K562 (cell line): ENCODE data around the gene NUDT21. TPM values are rescaled to one million over a fixed set of nuclear protein-coding genes. Genes with fewer than 3 reads are reported as not detected.
A peak's percentile ranks its signal among the peaks of the same experiment; 100 is the strongest.

Experiments
- ARID1B ChIP-seq: fragments of 450-650 bp; IDR thresholded peaks from 2 replicates; pipeline ENCODE4 v1.6.1; 2016; ENCODE audit warnings: antibody characterized with exemption, mild to moderate bottlenecking, inconsistent platforms
- CHD1 ChIP-seq: fragments of 200-600 bp; sonication (generic); IDR thresholded peaks from one replicate; pipeline ENCODE4 v1.6.1; 2012; ENCODE audit warnings: mild to moderate bottlenecking, moderate library complexity, low read length, inconsistent platforms
- CHD7 ChIP-seq: fragments of 200-600 bp; sonication (generic); IDR thresholded peaks from one replicate; pipeline ENCODE4 v1.6.1; 2012; ENCODE audit warnings: mild to moderate bottlenecking, low read depth, low read length, inconsistent platforms
- KAT2B ChIP-seq: IDR thresholded peaks from one replicate; pipeline ENCODE4 v1.6.1; 2012; ENCODE audit warnings: low read depth, mild to moderate bottlenecking, control low read depth, inconsistent platforms, low read length, moderate library complexity
- KDM1A ChIP-seq, 2 experiments: fragments of 450-650 bp; IDR thresholded peaks; 2 replicates each; pipeline ENCODE4 v1.6.1; 2016; ENCODE audit warnings: mild to moderate bottlenecking in 2 of 2
- NFATC3 ChIP-seq: fragments of 450-650 bp; IDR thresholded peaks from 2 replicates; pipeline ENCODE4 v1.6.1; 2017; ENCODE audit warnings: mild to moderate bottlenecking
- PRMT5 ChIP-seq: sonication (generic); formaldehyde crosslinking; IDR thresholded peaks from 2 replicates; pipeline ENCODE4 v1.5.0; 2020; ENCODE audit warnings: missing genetic modification reagents
- SMARCA5 ChIP-seq: fragments of 450-650 bp; IDR thresholded peaks from 2 replicates; pipeline ENCODE4 v1.6.1; 2016
- TAF7 ChIP-seq: fragments of 450-650 bp; IDR thresholded peaks from 2 replicates; pipeline ENCODE4 v1.6.1; 2016; ENCODE audit warnings: missing genetic modification characterization, missing compliant biosample characterization
- polyA plus RNA-seq, 8 experiments: library from polyadenylated mRNA; depleted of rRNA in 4 of 8; stranded (reverse) in 5 of 8; unstranded in 3 of 8; fragments of >200 nt; fragmentation: Nextera tagmentation in 2 of 8; fragmentation: Illumina TruSeq in 1 of 8; extraction: Ambion mirVana in 2 of 8; extraction: Trizol in 1 of 8; gene quantifications; 2 replicates each; pipeline versions ENCODE4 v1.2.1 to v1.2.3, GENCODE V29; 2011 to 2014; ENCODE audit warnings: inconsistent platforms in 1 of 8, missing spikeins in 1 of 8
- total RNA-seq, 7 experiments: library from RNA; depleted of rRNA in 6 of 7; stranded (reverse); fragments of >200 nt in 6 of 7; fragmentation: Illumina TruSeq in 2 of 7; extraction: Trizol in 2 of 7; gene quantifications; 2 replicates each; pipeline versions ENCODE4 v1.2.1 to v1.2.3, GENCODE V29; 2011 to 2021; ENCODE audit warnings: low replicate concordance in 1 of 7
- TF ChIP-seq, protein P1 (sequence below): sonication (generic); formaldehyde crosslinking; IDR thresholded peaks from 2 replicates; pipeline ENCODE4 v1.8.1; 2022; ENCODE audit warnings: missing genetic modification reagents
- TF ChIP-seq, protein P2 (sequence below), 2 experiments: IDR thresholded peaks in 1 of 2; conservative IDR thresholded peaks in 1 of 2; 2 replicates each; pipeline ENCODE4 v1.6.1; 2016; ENCODE audit warnings: low read depth in 2 of 2, mild to moderate bottlenecking in 1 of 2, missing compliant biosample characterization in 1 of 2, missing genetic modification characterization in 1 of 2, moderate library complexity in 1 of 2

Gene NUDT21
- total and polyA plus RNA-seq, 9 of the 15 experiments (the other 6 are each of a cell fraction or from before 2014, with no cell fraction given) = 62.4 to 218 (median 121) TPM

GRCh38 chr16:56423584-56424403 lies 27.3 kb downstream of the NUDT21 start (continued):
- TF ChIP-seq CHD7 (no peak), ARID1B (peak; percentile 70), TAF7 (tag) (no peak), CHD1 (peak; percentile 23), NFATC3 (no peak), SMARCA5 (no peak), KDM1A (IDR thresholded peaks at IDR 0.05) (peak; percentile 21 to 34; a peak in 2 of 4 replicates), KAT2B (no peak), PRMT5 (CRISPR knock-in tag) (no peak)
- TF ChIP-seq, protein P1, sequence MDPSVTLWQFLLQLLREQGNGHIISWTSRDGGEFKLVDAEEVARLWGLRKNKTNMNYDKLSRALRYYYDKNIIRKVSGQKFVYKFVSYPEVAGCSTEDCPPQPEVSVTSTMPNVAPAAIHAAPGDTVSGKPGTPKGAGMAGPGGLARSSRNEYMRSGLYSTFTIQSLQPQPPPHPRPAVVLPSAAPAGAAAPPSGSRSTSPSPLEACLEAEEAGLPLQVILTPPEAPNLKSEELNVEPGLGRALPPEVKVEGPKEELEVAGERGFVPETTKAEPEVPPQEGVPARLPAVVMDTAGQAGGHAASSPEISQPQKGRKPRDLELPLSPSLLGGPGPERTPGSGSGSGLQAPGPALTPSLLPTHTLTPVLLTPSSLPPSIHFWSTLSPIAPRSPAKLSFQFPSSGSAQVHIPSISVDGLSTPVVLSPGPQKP (CRISPR knock-in tag) = no peak
- TF ChIP-seq, protein P2, sequence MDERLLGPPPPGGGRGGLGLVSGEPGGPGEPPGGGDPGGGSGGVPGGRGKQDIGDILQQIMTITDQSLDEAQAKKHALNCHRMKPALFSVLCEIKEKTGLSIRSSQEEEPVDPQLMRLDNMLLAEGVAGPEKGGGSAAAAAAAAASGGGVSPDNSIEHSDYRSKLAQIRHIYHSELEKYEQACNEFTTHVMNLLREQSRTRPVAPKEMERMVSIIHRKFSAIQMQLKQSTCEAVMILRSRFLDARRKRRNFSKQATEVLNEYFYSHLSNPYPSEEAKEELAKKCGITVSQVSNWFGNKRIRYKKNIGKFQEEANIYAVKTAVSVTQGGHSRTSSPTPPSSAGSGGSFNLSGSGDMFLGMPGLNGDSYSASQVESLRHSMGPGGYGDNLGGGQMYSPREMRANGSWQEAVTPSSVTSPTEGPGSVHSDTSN (CRISPR knock-in tag; IDR thresholded peaks at IDR 0.05; ENCODE audit: low read depth) = no peak
- TF ChIP-seq, protein P2 (tag; conservative IDR thresholded peaks at IDR 0.05; ENCODE audit: low read depth) = 0 out of 2 replicates have a peak, but pooled peaks have one; percentile 6
